Gastrocnemius medialis (tissue), 4 donors: ENCODE measurements around the gene ARNT2. TPM values are rescaled to one million over a fixed set of nuclear protein-coding genes. Genes with fewer than 3 reads are reported as not detected.

Experiments
- ATAC-seq, 2 donors: fragments of 150-250 bp; one replicate each; pipeline ENCODE4 v1.9.1; 2016
- DNase-seq, 2 donors: peaks; one replicate each; pipeline ENCODE4 v3.0.0-alpha.2; 2019
- H3K27ac ChIP-seq, 4 donors: fragments of 200-600 bp; sonication (generic); 1 replicate in 1 of 4; 2 replicates in 3 of 4; pipeline ENCODE4 v1.5.1; 2016 to 2018; ENCODE audit warnings: mild to moderate bottlenecking in 2 of 4, moderate library complexity in 1 of 4
- H3K27me3 ChIP-seq, 3 donors: fragments of 200-600 bp; sonication (generic) in 2 of 3; 1 replicate in 1 of 3; 2 replicates in 2 of 3; pipeline versions ENCODE4 v1.5.1 to v1.6.0; 2016 to 2019; ENCODE audit warnings: mild to moderate bottlenecking in 1 of 3, moderate library complexity in 1 of 3
- H3K36me3 ChIP-seq, 2 donors: fragments of 200-600 bp; sonication (generic) in 1 of 2; one replicate each; pipeline ENCODE4 v1.5.1; 2017 to 2018
- H3K4me1 ChIP-seq, 2 donors: fragments of 200-600 bp; sonication (generic) in 1 of 2; one replicate each; pipeline ENCODE4 v1.5.1; 2016 to 2017; ENCODE audit warnings: mild to moderate bottlenecking in 2 of 2
- H3K4me3 ChIP-seq, 4 donors: fragments of 200-600 bp; sonication (generic) in 3 of 4; 1 replicate in 1 of 4; 2 replicates in 3 of 4; pipeline ENCODE4 v1.5.1; 2016 to 2019; ENCODE audit warnings: mild to moderate bottlenecking in 2 of 4
- H3K9me3 ChIP-seq, 3 donors: fragments of 200-600 bp; sonication (generic) in 2 of 3; 1 replicate in 1 of 3; 2 replicates in 2 of 3; pipeline ENCODE4 v1.5.1; 2016 to 2019
- CTCF ChIP-seq, 5 experiments: fragments of 450-650 bp in 3 of 5; fragments of 200-600 bp in 2 of 5; sonication (generic) in 2 of 5; IDR thresholded peaks in 4 of 5; conservative IDR thresholded peaks in 1 of 5; 1 replicate in 4 of 5; 2 replicates in 1 of 5; pipeline ENCODE4 v1.5.1; 2016 to 2019; ENCODE audit warnings: antibody characterized with exemption in 5 of 5, mild to moderate bottlenecking in 3 of 5, moderate library complexity in 3 of 5
- POLR2A ChIP-seq, 2 donors: fragments of 450-650 bp; IDR thresholded peaks; one replicate each; pipeline ENCODE4 v1.6.1; 2017; ENCODE audit warnings: antibody characterized with exemption in 2 of 2, mild to moderate bottlenecking in 2 of 2, moderate library complexity in 2 of 2
- in situ Hi-C, 4 donors: fragments of 200-750 bp; cut with MboI; loops; one replicate each; pipeline versions ENCODE4 v1.15.0 to v1.8.0; 2017; ENCODE audit warnings: low sequenced_read_pairs in 4 of 4
- intact Hi-C: fragments of 100-400 bp; cut with DNase I; formaldehyde crosslinking; loops from one replicate; pipeline ENCODE4 v1.15.1; 2023; ENCODE audit warnings: low total_unique reads
- total RNA-seq, 4 donors: library from RNA; depleted of rRNA; stranded (reverse); fragments of >200 nt; gene quantifications; one replicate each; pipeline versions ENCODE4 v1.1.0 to v1.2.3, GENCODE V29; 2016

The ARNT2 gene
- total RNA-seq, 4 donors from 2014 or later, result 4.1 to 23.5 (median 6.6) TPM

GRCh38 chr15:80374441-80374840 lies 29.7 kb upstream of the ARNT2 start:
- in situ Hi-C loops (no loop called here), intact Hi-C loops (no loop called here)
- ATAC-seq (peak in 1 of 2 donors; percentile 42), DNase-seq (no peak)
- H3K4me3 ChIP-seq, result no peak overlapping the region
- H3K9me3 ChIP-seq, result no peaks in the 10 kb centered on the region
- peaks cover 28 to 45% of the 10 kb centered on the region in 2 donors for H3K4me1 ChIP-seq
- TF ChIP-seq CTCF (IDR thresholded peaks at IDR 0.05 in 4 of 5, conservative IDR thresholded peaks at IDR 0.05 in 1 of 5) (no peak), POLR2A (IDR thresholded peaks at IDR 0.05) (no peak)
- H3K27ac ChIP-seq, result peak overlapping the region; percentile 75 to 92 (median 81)
- H3K36me3 ChIP-seq, result no peaks in the 10 kb centered on the region
- H3K27me3 ChIP-seq, result no peaks in the 10 kb centered on the region

- DNase-seq, result peak; percentile 44 to 65
- H3K27me3 ChIP-seq, result no peaks in the 10 kb centered on the region
- TF ChIP-seq POLR2A (IDR thresholded peaks at IDR 0.05), result no peak
- TF ChIP-seq CTCF (IDR thresholded peaks at IDR 0.05 in 4 of 5, conservative IDR thresholded peaks at IDR 0.05 in 1 of 5), result no peak
- H3K9me3 ChIP-seq, result no peaks in the 10 kb centered on the region
- in situ Hi-C loops, result no loop called here
- intact Hi-C loops, result no loop called here
- H3K4me1 ChIP-seq, result peaks cover 28 to 45% of the 10 kb centered on the region in 2 donors
- peak overlapping the region; percentile 15 to 49 (median 43) for H3K4me3 ChIP-seq
- peak; percentile 92 to 93 for ATAC-seq
- H3K27ac ChIP-seq, result peak overlapping the region; percentile 75 to 92 (median 81)
- H3K36me3 ChIP-seq, result no peaks in the 10 kb centered on the region
Observed at GRCh38 chr15:80375968-80376891, 28.0 kb upstream of the ARNT2 start.

GRCh38 chr15:80379693-80380092 lies 24.5 kb upstream of the ARNT2 start:
- peaks cover 19 to 36% of the 10 kb centered on the region in 2 donors for H3K4me1 ChIP-seq
- intact Hi-C loops (no loop called here), in situ Hi-C loops (no loop called here)
- ATAC-seq, result no peak
- TF ChIP-seq CTCF (IDR thresholded peaks at IDR 0.05 in 4 of 5, conservative IDR thresholded peaks at IDR 0.05 in 1 of 5) (no peak), POLR2A (IDR thresholded peaks at IDR 0.05) (no peak)
- H3K9me3 ChIP-seq, result no peaks in the 10 kb centered on the region
- no peak for DNase-seq
- no peaks in the 10 kb centered on the region for H3K36me3 ChIP-seq
- H3K27me3 ChIP-seq, result no peaks in the 10 kb centered on the region
- H3K27ac ChIP-seq, result no peak overlapping the region
- no peak overlapping the region for H3K4me3 ChIP-seq

- H3K36me3 ChIP-seq, result no peaks in the 10 kb centered on the region
- in situ Hi-C loops, result no loop called here
- no peak for TF ChIP-seq CTCF (IDR thresholded peaks at IDR 0.05 in 4 of 5, conservative IDR thresholded peaks at IDR 0.05 in 1 of 5)
- TF ChIP-seq POLR2A (IDR thresholded peaks at IDR 0.05), result no peak
Observed at GRCh38 chr15:80380154-80380553, 24.0 kb upstream of the ARNT2 start.

More at GRCh38 chr15:80380154-80380553, 24.0 kb upstream of the ARNT2 start:
- ATAC-seq (no peak), DNase-seq (no peak)
- intact Hi-C loops, result no loop called here
- no peaks in the 10 kb centered on the region for H3K9me3 ChIP-seq
- no peaks in the 10 kb centered on the region for H3K27me3 ChIP-seq
- no peak overlapping the region for H3K27ac ChIP-seq
- peaks cover 15 to 31% of the 10 kb centered on the region in 2 donors for H3K4me1 ChIP-seq
- no peak overlapping the region for H3K4me3 ChIP-seq
